CD14-positive monocyte (primary cell): ENCODE data around the gene FLT1. TPM values are rescaled to one million over a fixed set of nuclear protein-coding genes. Genes with fewer than 3 reads are reported as not detected.

ENCODE experiments used
- DNase-seq, 3 donors: peaks; one replicate each; pipeline ENCODE4 v3.0.0-alpha.2; 2011 to 2022
- H2AFZ ChIP-seq: 2 replicates; pipeline ENCODE4 v1.6.0; 2012; ENCODE audit warnings: mild to moderate bottlenecking, low read depth, low read length, inconsistent platforms; ENCODE audit not compliant: insufficient read depth, poor library complexity, severe bottlenecking
- H3K27ac ChIP-seq, 2 donors: 1 replicate in 1 of 2; 2 replicates in 1 of 2; pipeline ENCODE4 v1.5.1; 2012 to 2013; ENCODE audit warnings: low read length in 2 of 2, control low read depth in 1 of 2, inconsistent platforms in 1 of 2, low read depth in 1 of 2, mild to moderate bottlenecking in 1 of 2
- H3K27me3 ChIP-seq, 2 donors: one replicate each; pipeline versions ENCODE4 v1.6.0 to v1.6.1; 2011 to 2013; ENCODE audit warnings: low read length in 2 of 2; ENCODE audit not compliant: control insufficient read depth in 2 of 2, insufficient read depth in 2 of 2
- H3K36me3 ChIP-seq, 2 donors: replicated peaks in 1 of 2; 1 replicate in 1 of 2; 2 replicates in 1 of 2; pipeline versions ENCODE4 v1.5.1 to v1.6.1; 2012 to 2013; ENCODE audit warnings: low read length in 2 of 2, control low read depth in 1 of 2, inconsistent platforms in 1 of 2, mild to moderate bottlenecking in 1 of 2; ENCODE audit not compliant: insufficient read depth in 2 of 2, control insufficient read depth in 1 of 2
- H3K4me1 ChIP-seq, 2 donors: 1 replicate in 1 of 2; 2 replicates in 1 of 2; pipeline versions ENCODE4 v1.5.1 to v1.6.1; 2012 to 2013; ENCODE audit warnings: low read length in 2 of 2, control low read depth in 1 of 2, inconsistent platforms in 1 of 2, mild to moderate bottlenecking in 1 of 2, moderate library complexity in 1 of 2; ENCODE audit not compliant: insufficient read depth in 2 of 2, control insufficient read depth in 1 of 2
- H3K4me2 ChIP-seq: replicated peaks from 2 replicates; pipeline ENCODE3; 2012; ENCODE audit warnings: low read length, moderate library complexity, mild to moderate bottlenecking; ENCODE audit not compliant: poor library complexity, severe bottlenecking; ENCODE audit errors: extremely low read depth
- H3K4me3 ChIP-seq, 3 experiments: fragments of 200-600 bp in 1 of 3; sonication (generic) in 1 of 3; replicated peaks in 1 of 3; 1 replicate in 2 of 3; 2 replicates in 1 of 3; pipeline ENCODE4 v1.5.1; 2011 to 2013; ENCODE audit warnings: low read length in 3 of 3, mild to moderate bottlenecking in 3 of 3, control low read depth in 2 of 3, low read depth in 2 of 3, inconsistent platforms in 1 of 3, moderate library complexity in 1 of 3
- H3K79me2 ChIP-seq: 2 replicates; pipeline ENCODE4 v1.6.0; 2012; ENCODE audit warnings: mild to moderate bottlenecking, control low read depth, inconsistent platforms, low read length, moderate library complexity; ENCODE audit not compliant: insufficient read depth
- H3K9ac ChIP-seq: 2 replicates; pipeline ENCODE4 v1.6.0; 2017; ENCODE audit warnings: low read length, mild to moderate bottlenecking; ENCODE audit not compliant: insufficient read depth, poor library complexity, severe bottlenecking
- H3K9me3 ChIP-seq, 2 donors: replicated peaks in 1 of 2; 1 replicate in 1 of 2; 2 replicates in 1 of 2; pipeline versions ENCODE4 v1.5.1 to v1.6.1; 2012 to 2013; ENCODE audit warnings: low read length in 2 of 2, control low read depth in 1 of 2; ENCODE audit not compliant: control insufficient read depth in 1 of 2, insufficient read depth in 1 of 2
- H4K20me1 ChIP-seq: 2 replicates; pipeline ENCODE4 v1.6.0; 2012; ENCODE audit warnings: mild to moderate bottlenecking, low read length, control low read depth, moderate library complexity; ENCODE audit not compliant: insufficient read depth
- H3K27ac Mint-ChIP-seq, 7 donors: one replicate each; pipeline ENCODE4 v1.8.0; 2020; ENCODE audit warnings: mild to moderate bottlenecking in 7 of 7, mixed read lengths in 7 of 7, moderate library complexity in 6 of 7, inconsistent platforms in 2 of 7
- H3K27me3 Mint-ChIP-seq, 3 donors: one replicate each; pipeline ENCODE4 v1.8.0; 2021 to 2022; ENCODE audit warnings: low read depth in 3 of 3, mild to moderate bottlenecking in 3 of 3, mixed read lengths in 3 of 3, moderate library complexity in 3 of 3, inconsistent platforms in 1 of 3
- H3K36me3 Mint-ChIP-seq, 2 donors: one replicate each; pipeline ENCODE4 v1.8.0; 2020; ENCODE audit warnings: mixed read lengths in 2 of 2, inconsistent platforms in 1 of 2, mild to moderate bottlenecking in 1 of 2
- H3K4me1 Mint-ChIP-seq: one replicate; pipeline ENCODE4 v1.8.0; 2020; ENCODE audit warnings: mild to moderate bottlenecking, mixed read lengths
- H3K4me3 Mint-ChIP-seq, 2 donors: one replicate each; pipeline ENCODE4 v1.8.0; 2020; ENCODE audit warnings: mild to moderate bottlenecking in 2 of 2, mixed read lengths in 2 of 2, moderate library complexity in 1 of 2
- H3K9me3 Mint-ChIP-seq, 7 donors: one replicate each; pipeline ENCODE4 v1.8.0; 2020 to 2022; ENCODE audit warnings: mixed read lengths in 7 of 7, mild to moderate bottlenecking in 6 of 7, moderate library complexity in 6 of 7, inconsistent platforms in 2 of 7
- WGBS: methylation state at CpG from one replicate; pipeline ENCODE4 v1.1.5; 2013; ENCODE audit warnings: missing lambda C conversion rate; ENCODE audit not compliant: insufficient coverage; 5-methylcytosine and 5-hydroxymethylcytosine counted together
- intact Hi-C, 2 donors: fragments of 100-400 bp; cut with micrococcal nuclease; formaldehyde crosslinking; loops; one replicate each; pipeline versions ENCODE4 v1.15.0 to v1.15.1; 2023
- polyA plus RNA-seq, 3 donors: library from polyadenylated mRNA; depleted of rRNA in 1 of 3; unstranded in 2 of 3; stranded (reverse) in 1 of 3; fragments of 300-500 nt in 2 of 3; fragments of >200 nt in 1 of 3; fragmentation: Illumina TruSeq in 2 of 3; gene quantifications; 1 replicate in 2 of 3; 2 replicates in 1 of 3; pipeline ENCODE4 v1.2.3, GENCODE V29; 2012 to 2021
- TF ChIP-seq, protein P1 (sequence below): fragments of 200-600 bp; IDR thresholded peaks from one replicate; pipeline ENCODE4 v1.8.0; 2022; ENCODE audit warnings: antibody characterized with exemption, mild to moderate bottlenecking

FLT1 gene
- polyA plus RNA-seq, 3 donors, result 0.28 TPM; not detected in 2

GRCh38 chr13:28314879-28315278, 180.0 kb downstream of the FLT1 start:
- no peak for DNase-seq
- Histone ChIP-seq H4K20me1 (no peaks in the 10 kb centered on the region), H3K27me3 (no peaks in the 10 kb centered on the region), H3K9ac (no peak overlapping the region), H2AFZ (no peak overlapping the region), H3K79me2 (no peaks in the 10 kb centered on the region), H3K9me3 (no peaks in the 10 kb centered on the region), H3K36me3 (no peaks in the 10 kb centered on the region), H3K4me1 (peaks cover 0 to 4% of the 10 kb centered on the region in 2 donors), H3K4me2 (no peak overlapping the region), H3K27ac (no peak overlapping the region), H3K4me3 (no peak overlapping the region)
- H3K9me3 Mint-ChIP-seq, result no peaks in the 10 kb centered on the region
- intact Hi-C loops, result no loop called here
- peaks cover 11% of the 10 kb centered on the region for H3K4me1 Mint-ChIP-seq
- H3K27ac Mint-ChIP-seq, result no peak overlapping the region
- H3K27me3 Mint-ChIP-seq, result peaks cover 2 to 9% (median 8%) of the 10 kb centered on the region in 3 donors
- TF ChIP-seq, protein P1, sequence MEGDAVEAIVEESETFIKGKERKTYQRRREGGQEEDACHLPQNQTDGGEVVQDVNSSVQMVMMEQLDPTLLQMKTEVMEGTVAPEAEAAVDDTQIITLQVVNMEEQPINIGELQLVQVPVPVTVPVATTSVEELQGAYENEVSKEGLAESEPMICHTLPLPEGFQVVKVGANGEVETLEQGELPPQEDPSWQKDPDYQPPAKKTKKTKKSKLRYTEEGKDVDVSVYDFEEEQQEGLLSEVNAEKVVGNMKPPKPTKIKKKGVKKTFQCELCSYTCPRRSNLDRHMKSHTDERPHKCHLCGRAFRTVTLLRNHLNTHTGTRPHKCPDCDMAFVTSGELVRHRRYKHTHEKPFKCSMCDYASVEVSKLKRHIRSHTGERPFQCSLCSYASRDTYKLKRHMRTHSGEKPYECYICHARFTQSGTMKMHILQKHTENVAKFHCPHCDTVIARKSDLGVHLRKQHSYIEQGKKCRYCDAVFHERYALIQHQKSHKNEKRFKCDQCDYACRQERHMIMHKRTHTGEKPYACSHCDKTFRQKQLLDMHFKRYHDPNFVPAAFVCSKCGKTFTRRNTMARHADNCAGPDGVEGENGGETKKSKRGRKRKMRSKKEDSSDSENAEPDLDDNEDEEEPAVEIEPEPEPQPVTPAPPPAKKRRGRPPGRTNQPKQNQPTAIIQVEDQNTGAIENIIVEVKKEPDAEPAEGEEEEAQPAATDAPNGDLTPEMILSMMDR, result no peak
- 100% methylated on average over 2 of the region's 6 CpGs for WGBS
- no peak overlapping the region for H3K4me3 Mint-ChIP-seq
- H3K36me3 Mint-ChIP-seq, result no peaks in the 10 kb centered on the region

DNA sequence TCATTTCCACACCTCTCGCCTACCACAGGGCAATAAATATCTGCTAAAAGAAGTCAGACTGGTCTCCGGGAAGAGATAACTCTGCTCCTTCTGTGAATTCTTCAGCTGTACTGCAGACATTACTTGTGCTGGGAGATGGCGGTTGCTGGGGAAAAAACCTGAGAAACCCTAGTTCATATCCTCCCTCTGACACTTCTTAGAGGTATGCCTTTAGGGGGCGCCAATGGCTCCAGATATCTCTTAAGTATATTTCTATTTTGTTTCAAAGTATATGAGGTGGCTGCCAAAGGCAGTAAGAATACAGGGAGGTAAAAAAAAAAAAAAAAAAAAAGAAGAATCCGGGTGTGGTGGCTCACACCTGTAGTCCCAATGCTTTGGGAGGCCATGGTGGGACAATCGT, 181.3 kb downstream of the FLT1 start:
- no CpG with 5 or more reads among the region's 6 CpGs for WGBS
- TF ChIP-seq, protein P1, result peak; percentile 27
- H3K27ac Mint-ChIP-seq, result no peak overlapping the region

More for the DNA sequence above, 181.3 kb downstream of the FLT1 start:
- no peaks in the 10 kb centered on the region for H4K20me1 ChIP-seq
- H3K4me1 Mint-ChIP-seq, result peaks cover 11% of the 10 kb centered on the region
- intact Hi-C loops, result no loop called here
- H3K9me3 ChIP-seq, result no peaks in the 10 kb centered on the region
- peak in 2 of 3 donors; percentile 5 to 11 for DNase-seq
- no peaks in the 10 kb centered on the region for H3K36me3 ChIP-seq
- H2AFZ ChIP-seq, result no peak overlapping the region
- no peaks in the 10 kb centered on the region for H3K9me3 Mint-ChIP-seq
- no peak overlapping the region for H3K4me3 Mint-ChIP-seq
- H3K79me2 ChIP-seq, result no peaks in the 10 kb centered on the region
- no peak overlapping the region for H3K9ac ChIP-seq
- no peaks in the 10 kb centered on the region for H3K36me3 Mint-ChIP-seq
- no peak overlapping the region for H3K4me2 ChIP-seq
- H3K27me3 ChIP-seq, result no peaks in the 10 kb centered on the region
- no peak overlapping the region for H3K4me3 ChIP-seq
- peaks cover 0 to 4% of the 10 kb centered on the region in 2 donors for H3K4me1 ChIP-seq
- H3K27ac ChIP-seq, result no peak overlapping the region
- peaks cover 2 to 9% (median 8%) of the 10 kb centered on the region in 3 donors for H3K27me3 Mint-ChIP-seq
